ENCODE results near the gene BAZ2B.

BAZ2B gene

GRCh38 chr2:159462201-159462785, 154.1 kb downstream of the BAZ2B start:
- no peak for DNase-seq (ENCODE audit: low spot score)

- DNase-seq (ENCODE audit: low spot score): no peak
Observed at GRCh38 chr2:159461076-159461475, 155.3 kb downstream of the BAZ2B start.

- DNase-seq (ENCODE audit: low spot score): no peak
Observed at GRCh38 chr2:159460227-159460626, 156.1 kb downstream of the BAZ2B start.

GRCh38 chr2:159459279-159459678, 157.1 kb downstream of the BAZ2B start:
- DNase-seq (ENCODE audit: low spot score): no peak

- DNase-seq (ENCODE audit: low spot score): no peak
Observed at GRCh38 chr2:159457589-159457988, 158.8 kb downstream of the BAZ2B start.

GRCh38 chr2:159456500-159457426, 159.6 kb downstream of the BAZ2B start:
- no peak for DNase-seq (ENCODE audit: low spot score)

- no peak for DNase-seq (ENCODE audit: low spot score)
Observed at GRCh38 chr2:159455330-159455918, 160.9 kb downstream of the BAZ2B start.

GRCh38 chr2:159454185-159454584, 162.2 kb downstream of the BAZ2B start:
- no peak for DNase-seq (ENCODE audit: low spot score)

GRCh38 chr2:159450180-159450579, 166.2 kb downstream of the BAZ2B start:
- no peak for DNase-seq (ENCODE audit: low spot score)

GRCh38 chr2:159449504-159450124, 166.7 kb downstream of the BAZ2B start:
- peak; percentile 17 for DNase-seq (ENCODE audit: low spot score)

- DNase-seq (ENCODE audit: low spot score): no peak
Observed at GRCh38 chr2:159446817-159447216, 169.5 kb downstream of the BAZ2B start.

- no peak for DNase-seq (ENCODE audit: low spot score)
Observed at GRCh38 chr2:159446201-159446600, 170.1 kb downstream of the BAZ2B start.

- DNase-seq (ENCODE audit: low spot score): no peak
Observed at GRCh38 chr2:159445307-159445706, 171.0 kb downstream of the BAZ2B start.

GRCh38 chr2:159444754-159445153, 171.6 kb downstream of the BAZ2B start:
- DNase-seq (ENCODE audit: low spot score): no peak

- DNase-seq (ENCODE audit: low spot score): no peak
Observed at GRCh38 chr2:159442159-159442852, 174.0 kb downstream of the BAZ2B start.

- no peak for DNase-seq (ENCODE audit: low spot score)
Observed at GRCh38 chr2:159441182-159441581, 175.2 kb downstream of the BAZ2B start.

GRCh38 chr2:159439421-159439820, 176.9 kb downstream of the BAZ2B start:
- DNase-seq (ENCODE audit: low spot score): no peak

GRCh38 chr2:159438720-159439353, 177.5 kb downstream of the BAZ2B start:
- DNase-seq (ENCODE audit: low spot score): no peak

GRCh38 chr2:159438284-159438683, 178.1 kb downstream of the BAZ2B start:
- no peak for DNase-seq (ENCODE audit: low spot score)

- DNase-seq (ENCODE audit: low spot score): no peak
Observed at GRCh38 chr2:159432610-159433009, 183.7 kb downstream of the BAZ2B start.

- DNase-seq (ENCODE audit: low spot score): no peak
Observed at GRCh38 chr2:159427048-159427447, 189.3 kb downstream of the BAZ2B start.

GRCh38 chr2:159419403-159419802, 196.9 kb downstream of the BAZ2B start:
- no peak for DNase-seq (ENCODE audit: low spot score)

All from iPS-NIHi11 (cell line).